SK-N-SH (cell line): ENCODE measurements around the gene CLCNKB.

Experiments used
- CTCF ChIP-seq: fragments of 200-600 bp; sonication (generic); IDR thresholded peaks from 2 replicates; pipeline ENCODE4 v1.6.1; 2017; ENCODE audit warnings: antibody characterized with exemption, mild to moderate bottlenecking, moderate library complexity
- EP300 ChIP-seq, 2 experiments: IDR thresholded peaks; 2 replicates each; pipeline versions ENCODE4 v1.4.0 to v1.6.1; 2012; ENCODE audit warnings: borderline replicate concordance in 1 of 2, low read depth in 1 of 2, low read length in 1 of 2
- RAD21 ChIP-seq: IDR thresholded peaks from 2 replicates; pipeline ENCODE4 v1.6.1; 2012; ENCODE audit warnings: mild to moderate bottlenecking, low read length
- TCF12 ChIP-seq: IDR thresholded peaks from 2 replicates; pipeline ENCODE4 v1.4.0; 2012
- YY1 ChIP-seq: IDR thresholded peaks from 2 replicates; pipeline ENCODE4 v1.4.0; 2012; ENCODE audit warnings: low read depth, mild to moderate bottlenecking

- no peak for TF ChIP-seq EP300 (IDR thresholded peaks at IDR 0.05; ENCODE audit: borderline replicate concordance in 1 of 2, low read depth in 1 of 2, low read length in 1 of 2)
- no peak for TF ChIP-seq TCF12
- TF ChIP-seq CTCF: no peak
- no peak for TF ChIP-seq RAD21
- no peak for TF ChIP-seq YY1
Observed at GRCh38 chr1:16050328-16050727, 6.7 kb downstream of the CLCNKB start.
